HUES64 (cell line): ENCODE results near the gene SNAI3.
"Not testable (repeated sequence)": the region's sequence is repeated elsewhere in the genome, so short reads cannot be mapped to it uniquely, and the experiment has no call there.

ENCODE experiments used
- H3K27ac ChIP-seq: 2 replicates; pipeline ENCODE4 v1.7.0; 2013; ENCODE audit warnings: low read depth, low read length, inconsistent platforms
- H3K27me3 ChIP-seq: 2 replicates; pipeline ENCODE4 v1.6.1; 2013; ENCODE audit warnings: mild to moderate bottlenecking, low read length; ENCODE audit not compliant: insufficient read depth
- H3K36me3 ChIP-seq: 2 replicates; pipeline ENCODE4 v1.6.1; 2013; ENCODE audit warnings: mild to moderate bottlenecking, low read length; ENCODE audit not compliant: insufficient read depth
- H3K4me1 ChIP-seq: 2 replicates; pipeline ENCODE4 v1.6.1; 2013; ENCODE audit warnings: mild to moderate bottlenecking, low read length, moderate library complexity; ENCODE audit not compliant: insufficient read depth
- H3K4me3 ChIP-seq: 2 replicates; pipeline ENCODE4 v1.5.1; 2013; ENCODE audit warnings: mild to moderate bottlenecking, low read length, moderate library complexity
- H3K9ac ChIP-seq: 2 replicates; pipeline ENCODE4 v1.6.1; 2013; ENCODE audit warnings: mild to moderate bottlenecking, low read depth, low read length
- H3K9me3 ChIP-seq: 2 replicates; pipeline ENCODE4 v1.6.1; 2013; ENCODE audit warnings: low read depth, low read length; ENCODE audit not compliant: insufficient read depth
- WGBS: fragments of 150-250, 120-280 bp; methylation state at CpG from one replicate; pipeline ENCODE4 v1.1.7; 2013; ENCODE audit warnings: missing lambda C conversion rate; 5-methylcytosine and 5-hydroxymethylcytosine counted together

The SNAI3 gene

GRCh38 chr16:88672776-88673175, 13.5 kb downstream of the SNAI3 start:
- WGBS: 31% methylated on average over 11 of the region's 11 CpGs
- Histone ChIP-seq H3K9me3 (no peaks in the 10 kb centered on the region), H3K27ac (no peak overlapping the region), H3K27me3 (no peaks in the 10 kb centered on the region), H3K9ac (no peak overlapping the region), H3K4me3 (no peak overlapping the region), H3K36me3 (no peaks in the 10 kb centered on the region), H3K4me1 (no peaks in the 10 kb centered on the region)

DNA sequence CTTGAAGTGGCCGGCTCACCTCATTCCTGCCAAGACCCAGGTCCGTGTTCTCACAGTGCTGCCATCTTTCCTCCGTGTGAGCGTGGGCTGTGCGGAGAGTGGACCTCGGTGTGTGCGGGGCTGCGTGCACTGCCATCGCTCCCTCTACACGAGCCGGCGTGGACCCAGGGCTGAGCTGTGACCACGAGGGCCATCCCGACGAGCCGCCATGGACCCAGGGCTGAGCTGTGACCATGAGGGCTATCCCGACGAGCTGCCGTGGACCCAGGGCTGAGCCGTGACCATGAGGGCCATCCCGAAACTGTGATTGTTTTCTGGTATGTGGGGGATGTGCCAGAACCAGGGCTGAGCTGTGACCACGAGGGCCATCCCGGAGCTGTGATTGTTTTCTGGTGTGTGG, 14.5 kb downstream of the SNAI3 start:
- Histone ChIP-seq H3K27me3 (no peaks in the 10 kb centered on the region), H3K36me3 (no peaks in the 10 kb centered on the region), H3K4me3 (no peak overlapping the region), H3K27ac (no peak overlapping the region), H3K9ac (no peak overlapping the region), H3K9me3 (no peaks in the 10 kb centered on the region), H3K4me1 (no peaks in the 10 kb centered on the region)
- WGBS: 94% methylated on average over 23 of the region's 23 CpGs

DNA sequence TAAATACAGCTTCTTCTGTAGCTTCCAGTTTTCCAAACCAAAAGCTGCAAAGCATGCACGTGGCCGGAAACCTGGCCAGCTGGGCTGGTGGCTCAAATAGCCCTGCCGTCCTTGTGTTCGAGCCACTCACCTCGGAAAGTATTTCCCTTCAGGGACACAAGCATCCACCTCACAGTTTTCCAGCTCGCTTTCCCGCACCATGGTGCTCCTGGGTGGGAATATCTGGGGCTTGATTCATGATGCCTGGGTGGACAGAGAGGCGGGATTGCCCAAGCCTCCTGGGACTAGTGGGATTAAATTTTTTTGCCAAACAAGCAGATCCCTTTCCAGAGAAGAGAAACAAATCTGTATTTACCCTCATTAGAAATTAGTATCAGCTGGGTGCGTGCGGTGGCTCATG, 16.3 kb downstream of the SNAI3 start:
- no peak overlapping the region for H3K4me3 ChIP-seq
- no peak overlapping the region for H3K27ac ChIP-seq
- WGBS: 96% methylated on average over 10 of the region's 10 CpGs
- H3K4me1 ChIP-seq: no peaks in the 10 kb centered on the region
- no peaks in the 10 kb centered on the region for H3K27me3 ChIP-seq
- H3K36me3 ChIP-seq: peaks cover 3% of the 10 kb centered on the region; the same call in 1 of the 2 replicates
- H3K9ac ChIP-seq: no peak overlapping the region
- H3K9me3 ChIP-seq: no peaks in the 10 kb centered on the region

GRCh38 chr16:88669493-88669892, 16.8 kb downstream of the SNAI3 start:
- 97% methylated on average over 7 of the region's 8 CpGs for WGBS

DNA sequence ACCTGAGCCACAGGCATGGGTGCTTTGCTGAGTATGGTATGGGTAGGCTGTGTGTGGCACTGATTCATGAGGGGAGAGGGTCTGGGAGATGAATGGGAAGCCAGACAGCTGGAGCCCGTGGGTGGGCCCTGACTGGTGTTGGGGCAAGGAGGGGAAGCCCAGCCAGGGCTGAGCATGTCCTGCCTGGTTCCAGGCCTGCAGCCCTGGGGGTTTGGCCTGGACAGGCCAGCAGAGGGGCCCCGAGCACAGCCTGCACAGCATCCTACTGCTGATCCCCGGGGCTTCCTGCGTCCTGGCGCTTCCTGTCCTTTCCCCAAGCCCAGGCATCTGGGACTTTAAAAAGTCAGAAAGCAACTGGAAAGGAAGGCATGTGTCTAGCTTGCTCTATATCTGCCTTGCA, 18.8 kb downstream of the SNAI3 start:
- Histone ChIP-seq H3K9me3 (no peaks in the 10 kb centered on the region), H3K9ac (no peak overlapping the region), H3K27me3 (no peaks in the 10 kb centered on the region), H3K4me3 (no peak overlapping the region), H3K4me1 (no peaks in the 10 kb centered on the region), H3K27ac (no peak overlapping the region), H3K36me3 (peaks cover 4% of the 10 kb centered on the region; the same call in 1 of the 2 replicates)
- whole genome bisulfite sequencing: 81% methylated on average over 5 of the region's 5 CpGs

More at GRCh38 chr16:88669493-88669892, 16.8 kb downstream of the SNAI3 start:
- not testable (repeated sequence) for H3K4me1 ChIP-seq, H3K27me3 ChIP-seq, H3K9me3 ChIP-seq, H3K36me3 ChIP-seq, H3K27ac ChIP-seq, H3K9ac ChIP-seq, H3K4me3 ChIP-seq

- no peak overlapping the region for H3K9ac ChIP-seq
- H3K36me3 ChIP-seq: peaks cover 4% of the 10 kb centered on the region; the same call in 1 of the 2 replicates
- no peaks in the 10 kb centered on the region for H3K4me1 ChIP-seq
- no peak overlapping the region for H3K27ac ChIP-seq
- H3K27me3 ChIP-seq: no peaks in the 10 kb centered on the region
- no peak overlapping the region for H3K4me3 ChIP-seq
- no peaks in the 10 kb centered on the region for H3K9me3 ChIP-seq
- 85% methylated on average over 3 of the region's 3 CpGs for WGBS
These were observed 20.7 kb downstream of the SNAI3 start for GRCh38 chr16:88665570-88665969.

- H3K9ac ChIP-seq: no peak overlapping the region
- H3K27ac ChIP-seq: no peak overlapping the region
- 93% methylated on average over 4 of the region's 4 CpGs for WGBS
- no peaks in the 10 kb centered on the region for H3K9me3 ChIP-seq
- H3K27me3 ChIP-seq: no peaks in the 10 kb centered on the region
- H3K4me1 ChIP-seq: no peaks in the 10 kb centered on the region
- peaks cover 4% of the 10 kb centered on the region; the same call in 1 of the 2 replicates for H3K36me3 ChIP-seq
- no peak overlapping the region for H3K4me3 ChIP-seq
These were observed 21.2 kb downstream of the SNAI3 start for GRCh38 chr16:88665148-88665547.

- Histone ChIP-seq H3K9ac (peak within 1 kb of the TSS; percentile 69), H3K4me1 (no peaks in the 10 kb centered on the region), H3K27ac (peak within 1 kb of the TSS; percentile 77; the same call in 1 of the 2 replicates), H3K27me3 (no peaks in the 10 kb centered on the region), H3K4me3 (peak within 1 kb of the TSS; percentile 72), H3K36me3 (peaks cover 8% of the 10 kb centered on the region), H3K9me3 (no peaks in the 10 kb centered on the region)
- under 1% methylated on average over 88 of the region's 88 CpGs for WGBS
These were observed 23.3 kb downstream of the SNAI3 start, which contains the start of gene MVD for GRCh38 chr16:88662843-88663606. Gene MVD, minus strand, starts transcription at chr16:88663091. Its CDS starts 11 bp downstream, at chr16:88663080.

DNA sequence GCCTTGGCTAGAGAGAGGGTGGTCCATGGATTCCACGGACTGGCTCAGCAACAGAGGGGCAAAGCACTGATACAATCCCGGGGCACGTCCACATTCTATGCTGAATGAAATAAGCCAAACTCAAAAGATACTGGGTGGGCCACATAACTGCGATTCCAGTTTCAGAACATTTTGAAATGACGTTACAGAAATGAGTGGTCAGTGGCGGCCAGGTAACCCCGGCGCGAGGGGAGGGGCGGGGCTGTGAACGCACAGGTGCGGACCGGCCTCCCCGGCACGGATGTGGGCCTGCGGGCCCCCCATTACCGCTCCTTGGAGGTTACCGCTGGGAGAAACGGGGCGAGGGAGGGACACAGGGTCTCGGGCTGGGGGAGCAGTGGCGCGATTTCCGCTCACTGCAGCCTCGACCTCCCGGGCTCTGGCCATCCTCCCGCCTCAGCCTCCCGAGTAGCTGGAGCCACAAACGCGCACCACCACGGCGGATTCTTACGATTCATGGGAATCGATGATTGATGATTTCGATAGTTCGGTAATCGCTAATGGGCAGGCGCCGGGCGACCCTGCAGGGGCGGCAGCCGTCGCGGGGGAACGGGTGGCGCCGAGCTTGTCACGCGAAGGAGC, 24.0 kb downstream of the SNAI3 start:
- Histone ChIP-seq H3K27ac (peak overlapping the region; percentile 77; the same call in 1 of the 2 replicates), H3K27me3 (no peaks in the 10 kb centered on the region), H3K4me1 (no peaks in the 10 kb centered on the region), H3K36me3 (peaks cover 10% of the 10 kb centered on the region), H3K9me3 (no peaks in the 10 kb centered on the region), H3K4me3 (peak overlapping the region; percentile 72), H3K9ac (peak overlapping the region; percentile 66)
- 2% methylated on average over 49 of the region's 49 CpGs for WGBS

DNA sequence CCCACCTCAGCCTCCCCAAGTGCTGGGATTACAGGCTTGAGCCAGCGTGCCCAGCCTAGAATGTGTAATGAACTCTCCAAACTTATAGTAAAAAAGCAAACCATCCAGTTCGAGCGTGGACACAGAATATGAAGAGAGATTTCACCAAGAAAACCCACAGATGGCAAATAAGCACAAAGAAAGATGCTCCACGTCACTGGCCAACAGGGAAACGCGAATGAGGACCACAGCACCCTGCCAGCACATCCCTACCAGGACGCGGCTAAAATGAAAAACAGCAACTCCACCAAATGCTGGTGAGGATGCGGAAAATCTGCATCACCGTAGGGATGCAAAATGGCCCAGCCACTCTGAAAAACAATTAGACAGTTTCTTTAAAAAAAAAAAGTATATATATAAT, 24.8 kb downstream of the SNAI3 start:
- H3K36me3 ChIP-seq: peaks cover 16% of the 10 kb centered on the region
- no peak overlapping the region for H3K27ac ChIP-seq
- H3K9me3 ChIP-seq: no peaks in the 10 kb centered on the region
- no peaks in the 10 kb centered on the region for H3K27me3 ChIP-seq
- 88% methylated on average over 9 of the region's 10 CpGs for WGBS
- peak overlapping the region; percentile 24; the same call in 1 of the 2 replicates for H3K4me3 ChIP-seq
- H3K4me1 ChIP-seq: no peaks in the 10 kb centered on the region
- H3K9ac ChIP-seq: no peak overlapping the region

DNA sequence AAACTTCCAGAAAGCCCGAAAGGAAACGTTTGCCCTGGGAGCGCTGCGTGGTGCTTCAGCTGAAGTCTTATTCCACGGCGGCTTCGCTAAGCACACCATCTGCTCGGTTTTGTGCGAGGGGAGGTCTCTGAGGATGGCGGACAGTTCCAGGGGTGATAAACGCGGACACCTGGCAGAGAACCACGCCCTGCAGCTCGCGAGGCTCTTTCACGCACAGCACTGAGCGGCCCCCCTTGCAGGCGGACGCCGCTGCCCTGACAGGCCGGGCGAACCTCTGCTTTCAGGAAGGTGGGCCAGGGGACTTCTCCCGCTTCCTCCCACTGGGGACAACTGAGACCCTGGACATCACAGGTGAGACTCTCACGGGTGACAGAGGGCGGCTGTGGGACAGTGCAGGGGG, 27.1 kb downstream of the SNAI3 start:
- WGBS: 95% methylated on average over 25 of the region's 25 CpGs
- H3K27me3 ChIP-seq: no peaks in the 10 kb centered on the region
- H3K9me3 ChIP-seq: no peaks in the 10 kb centered on the region
- H3K36me3 ChIP-seq: peaks cover 30% of the 10 kb centered on the region
- no peak overlapping the region for H3K4me3 ChIP-seq
- H3K4me1 ChIP-seq: no peaks in the 10 kb centered on the region
- H3K9ac ChIP-seq: no peak overlapping the region
- H3K27ac ChIP-seq: no peak overlapping the region
